Heart left ventricle (tissue), 16 donors: ENCODE measurements around the gene RNU5B-1. TPM values are rescaled to one million over a fixed set of nuclear protein-coding genes. Genes with fewer than 3 reads are reported as not detected.
"Not testable (repeated sequence)": the region's sequence is repeated elsewhere in the genome, so short reads cannot be mapped to it uniquely, and the experiment has no call there.

Source experiments
- ATAC-seq, 4 donors: fragments of 200-7000 bp; cut with Tn5 transposase; one replicate each; pipeline ENCODE4 v1.9.1; 2020 to 2022; ENCODE audit warnings: moderate library complexity in 4 of 4, mild to moderate bottlenecking in 3 of 4, moderate number of reproducible peaks in 1 of 4
- DNase-seq, 5 donors: peaks; one replicate each; pipeline ENCODE4 v3.0.0-alpha.2; 2020
- H3K27ac ChIP-seq, 12 donors: fragments of 200-600 bp; sonication (generic) in 4 of 12; one replicate each; pipeline versions ENCODE4 v1.5.0 to v1.8.0; 2016 to 2022; ENCODE audit warnings: mild to moderate bottlenecking in 2 of 12
- H3K27me3 ChIP-seq, 9 donors: fragments of 200-600 bp; sonication (generic) in 2 of 9; one replicate each; pipeline versions ENCODE4 v1.5.1 to v1.8.0; 2016 to 2022; ENCODE audit warnings: mild to moderate bottlenecking in 3 of 9
- H3K36me3 ChIP-seq, 9 donors: fragments of 200-600 bp; sonication (generic) in 2 of 9; one replicate each; pipeline versions ENCODE4 v1.5.0 to v1.8.0; 2018 to 2022; ENCODE audit warnings: mild to moderate bottlenecking in 2 of 9
- H3K4me1 ChIP-seq, 12 donors: fragments of 200-600 bp; sonication (generic) in 4 of 12; one replicate each; pipeline versions ENCODE4 v1.5.0 to v1.8.0; 2016 to 2022; ENCODE audit warnings: mild to moderate bottlenecking in 3 of 12
- H3K4me3 ChIP-seq, 12 donors: fragments of 200-600 bp; sonication (generic) in 4 of 12; one replicate each; pipeline versions ENCODE4 v1.5.0 to v1.8.0; 2017 to 2022; ENCODE audit warnings: mild to moderate bottlenecking in 9 of 12, moderate library complexity in 4 of 12
- H3K9me3 ChIP-seq, 12 donors: fragments of 200-600 bp; sonication (generic) in 4 of 12; one replicate each; pipeline versions ENCODE4 v1.5.0 to v1.8.0; 2016 to 2022; ENCODE audit warnings: mild to moderate bottlenecking in 1 of 12
- CTCF ChIP-seq, 12 donors: fragments of 200-600 bp; sonication (generic) in 4 of 12; IDR thresholded peaks; one replicate each; pipeline versions ENCODE4 v1.5.0 to v1.8.0; 2018 to 2022; ENCODE audit warnings: antibody characterized with exemption in 12 of 12, mild to moderate bottlenecking in 5 of 12
- POLR2A ChIP-seq, 2 donors: fragments of 450-650 bp; IDR thresholded peaks; one replicate each; pipeline ENCODE4 v1.6.1; 2017; ENCODE audit warnings: antibody characterized with exemption in 2 of 2, mild to moderate bottlenecking in 2 of 2, moderate library complexity in 2 of 2
- WGBS, 4 donors: extraction: QIAGEN DNeasy Blood & Tissue Kit in 2 of 4; methylation state at CpG; one replicate each; pipeline versions ENCODE4 v1.1.5 to v1.1.7; 2013 to 2018; 5-methylcytosine and 5-hydroxymethylcytosine counted together
- intact Hi-C, 10 donors: fragments of 100-400 bp; cut with DNase I; formaldehyde crosslinking; loops; one replicate each; pipeline versions ENCODE4 v1.11.1 to v1.14.2; 2022
- polyA plus RNA-seq, 2 donors: library from polyadenylated mRNA; stranded (reverse); fragments of 200-250 nt; gene quantifications; one replicate each; pipeline ENCODE4 v1.2.3, GENCODE V29; 2013
- total RNA-seq, 9 donors: library from RNA; depleted of rRNA in 2 of 9; stranded (reverse); fragments of >200 nt in 2 of 9; fragmentation: NEBNext Ultra II Directional in 3 of 9; extraction: Animal tissue kit (Norgen Biotek cat#: 25700) in 3 of 9; gene quantifications; one replicate each; pipeline versions ENCODE4 v1.1.0 to v1.2.4, GENCODE V29; 2016 to 2023
- donor health status: ischemic (EF 13 %, LVEDD 7.1; RV severe dilation, severe dysfunction).
- donor health status: healthy with polysubstance abuse.
- donor health status: DM: no; HTN: yes; CAD: no.
- donor health status: DM: no; HTN: no; CAD: no.
- donor health status: ischemic (EF 25% LVEDD 6.9; RV normal size, moderate dysfunction).
- donor health status: ischemic (EF 25% LVEDD 5.7; RV mildly dilated, moderate dysfunction).
- donor health status: healthy.
- donor health status: DM: yes; HTN: yes; CAD: no.
- donor health status: ischemic (EF 35%, LVEDD 5.7; RV mildly dilated, moderate dysfunction).
- donor health status: nonischemic (EF 11% LVEDD 7.7; RV severe dilation, severe dysfunction).
- donor health status: DM: yes; HTN: yes; CAD: no.
- donor health status: PGD.
- donor health status: ischemic (EF 29% LVEDD 5.4; RV normal size, mild dysfunction).
- donor health status: nonischemic (EF 23%, LVEDD 6.1; RV moderate dilation, normal function).

RNU5B-1 gene
- total and polyA plus RNA-seq, 11 donors, result 18.6 to 30.4 TPM; not detected in 9

GRCh38 chr15:65264863-65265430, 39.5 kb upstream of the RNU5B-1 start:
- H3K27me3 ChIP-seq, result no peaks in the 10 kb centered on the region
- no peak for DNase-seq
- no peak overlapping the region for H3K4me3 ChIP-seq
- peak; percentile 28 to 80 (median 52) for ATAC-seq
- no peaks in the 10 kb centered on the region for H3K9me3 ChIP-seq
- peaks cover 0 to 53% (median 33%) of the 10 kb centered on the region in 9 donors for H3K36me3 ChIP-seq
- H3K4me1 ChIP-seq, result peaks cover 0 to 12% (median 0%) of the 10 kb centered on the region in 12 donors
- H3K27ac ChIP-seq, result peak overlapping the region in 1 of 12 donors; percentile 56
- TF ChIP-seq POLR2A (IDR thresholded peaks at IDR 0.05), result no peak
- no peak for TF ChIP-seq CTCF (IDR thresholded peaks at IDR 0.05)
- WGBS, 4 donors, result 39 to 53% (median 49%) methylated on average over 2 of the region's 2 CpGs
- intact Hi-C loops, result no loop called here

- Histone ChIP-seq H3K27me3 (no peaks in the 10 kb centered on the region), H3K4me1 (peaks cover 0 to 18% (median 0%) of the 10 kb centered on the region in 12 donors), H3K36me3 (peaks cover 0 to 43% (median 22%) of the 10 kb centered on the region in 9 donors), H3K27ac (peak overlapping the region in 1 of 12 donors; percentile 56), H3K9me3 (no peaks in the 10 kb centered on the region), H3K4me3 (no peak overlapping the region)
- TF ChIP-seq POLR2A (IDR thresholded peaks at IDR 0.05) (no peak), CTCF (IDR thresholded peaks at IDR 0.05) (no peak)
- DNase-seq (no peak), ATAC-seq (no peak)
- intact Hi-C loops, result no loop called here
- WGBS, 4 donors, result 86 to 96% (median 93%) methylated on average over 5 of the region's 5 CpGs
Measured at GRCh38 chr15:65266469-65266868, 38.0 kb upstream of the RNU5B-1 start.

- no peak for DNase-seq
- TF ChIP-seq CTCF (IDR thresholded peaks at IDR 0.05), result no peak
- no peak for TF ChIP-seq POLR2A (IDR thresholded peaks at IDR 0.05)
- H3K4me1 ChIP-seq, result peaks cover 0 to 30% (median 2%) of the 10 kb centered on the region in 12 donors
- no peaks in the 10 kb centered on the region for H3K9me3 ChIP-seq
- H3K36me3 ChIP-seq, result peaks cover 0 to 27% (median 11%) of the 10 kb centered on the region in 9 donors
- 96 to 98% (median 98%) methylated on average over 4 of the region's 4 CpGs for WGBS, 4 donors
- no peak overlapping the region for H3K4me3 ChIP-seq
- no peak for ATAC-seq
- H3K27ac ChIP-seq, result no peak overlapping the region
- no peaks in the 10 kb centered on the region for H3K27me3 ChIP-seq
- intact Hi-C loops, result no loop called here
Measured at GRCh38 chr15:65268411-65268810, 36.1 kb upstream of the RNU5B-1 start.

- peak; percentile 70 to 93 (median 88) for ATAC-seq
- peaks cover 0 to 20% (median 5%) of the 10 kb centered on the region in 12 donors for H3K4me1 ChIP-seq
- TF ChIP-seq CTCF (IDR thresholded peaks at IDR 0.05), result peak; percentile 42 to 83 (median 70)
- intact Hi-C loops, result loop anchor here (1.0 to 10.0 kb wide), 8 partner anchors 64 to 236 kb away; partner anchors contain the start of genes CLPX (in 3 of the 10) and SLC51B (in 1 of the 10)
- H3K4me3 ChIP-seq, H3K27me3 ChIP-seq, H3K9me3 ChIP-seq: not testable (repeated sequence)
- H3K27ac ChIP-seq, result peak overlapping the region in 1 of 12 donors; percentile 61
- peaks cover 0 to 23% (median 11%) of the 10 kb centered on the region in 9 donors for H3K36me3 ChIP-seq
- WGBS, 4 donors, result 46 to 51% (median 50%) methylated on average over 15 of the region's 15 CpGs
- peak in 4 of 5 donors; percentile 52 to 74 (median 64) for DNase-seq
Measured at GRCh38 chr15:65270811-65271545, 33.5 kb upstream of the RNU5B-1 start.
